Peyer's patch (tissue), 4 donors: ENCODE measurements around the gene ABCF2.

Experiments used
- POLR2A ChIP-seq, 2 donors: fragments of 450-650 bp; IDR thresholded peaks; one replicate each; pipeline ENCODE4 v1.5.1; 2017; ENCODE audit warnings: antibody characterized with exemption in 2 of 2, mild to moderate bottlenecking in 2 of 2, moderate library complexity in 2 of 2
- TF ChIP-seq, protein P1 (sequence below), 6 experiments: fragments of 450-650 bp in 4 of 6; fragments of 200-600 bp in 2 of 6; sonication (generic) in 1 of 6; IDR thresholded peaks; one replicate each; pipeline ENCODE4 v1.5.1; 2017 to 2019; ENCODE audit warnings: antibody characterized with exemption in 6 of 6, mild to moderate bottlenecking in 3 of 6, moderate library complexity in 1 of 6

DNA sequence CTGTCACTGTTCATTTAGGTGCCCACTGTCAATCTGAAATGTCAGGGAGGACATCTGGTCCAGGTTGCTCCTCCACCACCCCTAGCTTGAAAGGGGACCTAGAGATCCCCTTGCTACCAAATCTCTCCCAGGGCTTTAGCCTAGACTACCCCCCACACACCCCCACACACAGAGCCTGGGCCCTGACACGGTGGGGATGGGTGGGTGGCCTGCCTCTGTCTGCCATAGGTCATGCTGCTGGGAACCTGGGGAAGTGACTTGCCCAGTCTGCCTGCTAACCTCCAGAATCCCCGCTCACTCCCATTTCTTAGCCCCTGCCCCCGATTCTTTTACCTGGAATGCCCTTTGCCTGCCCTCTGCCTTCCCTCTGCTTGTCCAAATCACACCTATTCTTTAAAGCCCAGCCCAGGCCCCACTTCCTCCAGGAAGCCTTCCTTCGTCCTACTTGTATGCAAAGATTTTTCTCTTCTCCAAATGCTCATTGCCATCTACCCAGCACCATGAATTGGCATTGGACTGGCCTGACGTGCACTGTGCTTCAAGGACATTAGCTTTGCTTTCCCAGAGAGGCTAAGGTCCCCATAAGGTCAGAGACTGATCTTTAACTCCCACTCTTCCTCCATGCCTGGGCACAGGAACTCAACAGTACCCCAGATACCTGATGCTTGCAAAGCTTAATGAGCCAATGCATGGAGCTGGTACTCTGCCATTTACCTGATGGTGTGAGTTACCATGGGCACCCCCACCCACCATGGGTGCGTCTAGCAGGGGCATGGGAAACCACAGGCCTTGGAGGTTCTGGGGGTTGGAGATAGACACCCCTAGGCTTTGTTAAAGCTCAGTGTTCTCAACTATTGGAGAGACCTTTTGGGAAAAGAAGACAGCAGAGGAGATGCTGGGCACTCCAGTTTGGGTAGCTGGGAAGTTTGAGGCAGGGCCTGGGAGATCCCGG, 23.5 kb upstream of the ABCF2 start:
- TF ChIP-seq, protein P1, sequence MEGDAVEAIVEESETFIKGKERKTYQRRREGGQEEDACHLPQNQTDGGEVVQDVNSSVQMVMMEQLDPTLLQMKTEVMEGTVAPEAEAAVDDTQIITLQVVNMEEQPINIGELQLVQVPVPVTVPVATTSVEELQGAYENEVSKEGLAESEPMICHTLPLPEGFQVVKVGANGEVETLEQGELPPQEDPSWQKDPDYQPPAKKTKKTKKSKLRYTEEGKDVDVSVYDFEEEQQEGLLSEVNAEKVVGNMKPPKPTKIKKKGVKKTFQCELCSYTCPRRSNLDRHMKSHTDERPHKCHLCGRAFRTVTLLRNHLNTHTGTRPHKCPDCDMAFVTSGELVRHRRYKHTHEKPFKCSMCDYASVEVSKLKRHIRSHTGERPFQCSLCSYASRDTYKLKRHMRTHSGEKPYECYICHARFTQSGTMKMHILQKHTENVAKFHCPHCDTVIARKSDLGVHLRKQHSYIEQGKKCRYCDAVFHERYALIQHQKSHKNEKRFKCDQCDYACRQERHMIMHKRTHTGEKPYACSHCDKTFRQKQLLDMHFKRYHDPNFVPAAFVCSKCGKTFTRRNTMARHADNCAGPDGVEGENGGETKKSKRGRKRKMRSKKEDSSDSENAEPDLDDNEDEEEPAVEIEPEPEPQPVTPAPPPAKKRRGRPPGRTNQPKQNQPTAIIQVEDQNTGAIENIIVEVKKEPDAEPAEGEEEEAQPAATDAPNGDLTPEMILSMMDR (IDR thresholded peaks at IDR 0.05), result no peak
- TF ChIP-seq POLR2A (IDR thresholded peaks at IDR 0.05), result no peak
